ENCODE results near the gene STX10. TPM values are rescaled to one million over a fixed set of nuclear protein-coding genes. Genes with fewer than 3 reads are reported as not detected.

STX10 gene
- total and polyA plus RNA-seq, 9 of the 15 experiments (the other 6 are each of a cell fraction or from before 2014, with no cell fraction given) = 0.51 to 66.3 (median 31.0) TPM

DNA sequence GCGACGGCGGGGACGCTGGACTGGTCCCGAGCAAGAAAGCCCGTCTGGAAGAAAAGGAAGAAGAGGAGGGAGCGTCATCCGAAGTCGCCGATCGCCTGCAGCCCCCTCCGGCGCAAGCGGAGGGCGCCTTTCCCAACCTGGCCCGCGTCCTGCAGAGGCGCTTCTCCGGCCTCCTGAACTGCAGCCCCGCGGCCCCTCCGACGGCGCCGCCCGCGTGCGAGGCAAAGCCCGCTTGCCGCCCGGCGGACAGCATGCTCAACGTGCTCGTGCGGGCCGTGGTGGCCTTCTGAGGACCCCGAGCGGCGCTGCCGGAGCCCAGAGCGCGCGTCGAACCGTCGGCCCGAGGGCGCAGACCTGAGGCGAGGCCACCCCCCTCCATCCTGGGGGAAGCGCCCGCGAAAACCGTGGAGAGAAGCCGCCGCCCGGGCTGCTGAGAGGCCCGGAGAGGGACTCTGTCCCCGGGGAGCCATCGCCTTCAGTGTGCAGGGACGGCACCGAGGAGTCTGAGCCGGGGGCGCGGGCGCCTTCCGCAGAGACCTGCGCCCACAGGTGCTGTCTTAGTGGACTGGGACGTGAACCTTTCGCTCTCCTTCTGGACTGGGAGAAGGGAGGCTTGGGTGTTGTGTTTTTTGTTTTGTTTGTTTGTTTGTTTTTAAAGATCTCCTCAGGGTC is 3.5 kb upstream of the STX10 start (continued):
- TF ChIP-seq, protein P1, sequence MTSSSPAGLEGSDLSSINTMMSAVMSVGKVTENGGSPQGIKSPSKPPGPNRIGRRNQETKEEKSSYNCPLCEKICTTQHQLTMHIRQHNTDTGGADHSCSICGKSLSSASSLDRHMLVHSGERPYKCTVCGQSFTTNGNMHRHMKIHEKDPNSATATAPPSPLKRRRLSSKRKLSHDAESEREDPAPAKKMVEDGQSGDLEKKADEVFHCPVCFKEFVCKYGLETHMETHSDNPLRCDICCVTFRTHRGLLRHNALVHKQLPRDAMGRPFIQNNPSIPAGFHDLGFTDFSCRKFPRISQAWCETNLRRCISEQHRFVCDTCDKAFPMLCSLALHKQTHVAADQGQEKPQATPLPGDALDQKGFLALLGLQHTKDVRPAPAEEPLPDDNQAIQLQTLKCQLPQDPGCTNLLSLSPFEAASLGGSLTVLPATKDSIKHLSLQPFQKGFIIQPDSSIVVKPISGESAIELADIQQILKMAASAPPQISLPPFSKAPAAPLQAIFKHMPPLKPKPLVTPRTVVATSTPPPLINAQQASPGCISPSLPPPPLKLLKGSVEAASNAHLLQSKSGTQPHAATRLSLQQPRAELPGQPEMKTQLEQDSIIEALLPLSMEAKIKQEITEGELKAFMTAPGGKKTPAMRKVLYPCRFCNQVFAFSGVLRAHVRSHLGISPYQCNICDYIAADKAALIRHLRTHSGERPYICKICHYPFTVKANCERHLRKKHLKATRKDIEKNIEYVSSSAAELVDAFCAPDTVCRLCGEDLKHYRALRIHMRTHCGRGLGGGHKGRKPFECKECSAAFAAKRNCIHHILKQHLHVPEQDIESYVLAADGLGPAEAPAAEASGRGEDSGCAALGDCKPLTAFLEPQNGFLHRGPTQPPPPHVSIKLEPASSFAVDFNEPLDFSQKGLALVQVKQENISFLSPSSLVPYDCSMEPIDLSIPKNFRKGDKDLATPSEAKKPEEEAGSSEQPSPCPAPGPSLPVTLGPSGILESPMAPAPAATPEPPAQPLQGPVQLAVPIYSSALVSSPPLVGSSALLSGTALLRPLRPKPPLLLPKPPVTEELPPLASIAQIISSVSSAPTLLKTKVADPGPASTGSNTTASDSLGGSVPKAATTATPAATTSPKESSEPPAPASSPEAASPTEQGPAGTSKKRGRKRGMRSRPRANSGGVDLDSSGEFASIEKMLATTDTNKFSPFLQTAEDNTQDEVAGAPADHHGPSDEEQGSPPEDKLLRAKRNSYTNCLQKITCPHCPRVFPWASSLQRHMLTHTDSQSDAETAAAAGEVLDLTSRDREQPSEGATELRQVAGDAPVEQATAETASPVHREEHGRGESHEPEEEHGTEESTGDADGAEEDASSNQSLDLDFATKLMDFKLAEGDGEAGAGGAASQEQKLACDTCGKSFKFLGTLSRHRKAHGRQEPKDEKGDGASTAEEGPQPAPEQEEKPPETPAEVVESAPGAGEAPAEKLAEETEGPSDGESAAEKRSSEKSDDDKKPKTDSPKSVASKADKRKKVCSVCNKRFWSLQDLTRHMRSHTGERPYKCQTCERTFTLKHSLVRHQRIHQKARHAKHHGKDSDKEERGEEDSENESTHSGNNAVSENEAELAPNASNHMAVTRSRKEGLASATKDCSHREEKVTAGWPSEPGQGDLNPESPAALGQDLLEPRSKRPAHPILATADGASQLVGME (CRISPR knock-in tag; IDR thresholded peaks at IDR 0.05) = no peak
- TF ChIP-seq TRIM28 (IDR thresholded peaks at IDR 0.05) (no peak), U2AF2 (optimal IDR thresholded peaks at IDR 0.05; ENCODE audit: low read depth, low read length) (no peak), CBX8 (IDR thresholded peaks at IDR 0.05; ENCODE audit: borderline replicate concordance, extremely low read depth, low read depth, low read length, poor library complexity, severe bottlenecking) (no peak), TOE1 (IDR thresholded peaks at IDR 0.05; ENCODE audit: borderline replicate concordance) (no peak), TOE1 (CRISPR knock-in tag; IDR thresholded peaks at IDR 0.05; ENCODE audit: borderline replicate concordance, low read depth) (no peak), GTF2A2 (tag; IDR thresholded peaks at IDR 0.05) (no peak), ZNF431 (CRISPR knock-in tag; IDR thresholded peaks at IDR 0.05) (no peak), ZNF584 (CRISPR knock-in tag; IDR thresholded peaks at IDR 0.05; ENCODE audit: low read depth) (no peak), BRF1 (IDR thresholded peaks at IDR 0.05; ENCODE audit: borderline replicate concordance, extremely low read depth, insufficient read length) (no peak), DEAF1 (CRISPR knock-in tag; IDR thresholded peaks at IDR 0.05) (no peak), KDM1A (IDR thresholded peaks at IDR 0.05) (no peak), E2F4 (CRISPR knock-in tag; IDR thresholded peaks at IDR 0.05; ENCODE audit: low read depth) (no peak), SMARCE1 (IDR thresholded peaks at IDR 0.05) (no peak), ZNF696 (CRISPR knock-in tag; conservative IDR thresholded peaks at IDR 0.05) (no peak), ZNF766 (CRISPR knock-in tag; conservative IDR thresholded peaks at IDR 0.05) (no peak; the same call in 1 of the 2 replicates), SP2 (IDR thresholded peaks at IDR 0.05; ENCODE audit: extremely low read depth, low read depth, low read length, poor library complexity, severe bottlenecking) (no peak)
- TF ChIP-seq, protein P2, sequence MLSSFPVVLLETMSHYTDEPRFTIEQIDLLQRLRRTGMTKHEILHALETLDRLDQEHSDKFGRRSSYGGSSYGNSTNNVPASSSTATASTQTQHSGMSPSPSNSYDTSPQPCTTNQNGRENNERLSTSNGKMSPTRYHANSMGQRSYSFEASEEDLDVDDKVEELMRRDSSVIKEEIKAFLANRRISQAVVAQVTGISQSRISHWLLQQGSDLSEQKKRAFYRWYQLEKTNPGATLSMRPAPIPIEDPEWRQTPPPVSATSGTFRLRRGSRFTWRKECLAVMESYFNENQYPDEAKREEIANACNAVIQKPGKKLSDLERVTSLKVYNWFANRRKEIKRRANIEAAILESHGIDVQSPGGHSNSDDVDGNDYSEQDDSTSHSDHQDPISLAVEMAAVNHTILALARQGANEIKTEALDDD (IDR thresholded peaks at IDR 0.05) = no peak

Measured in K562 (cell line).